ENCODE measurements around the gene PTRHD1.

The PTRHD1 gene

GRCh38 chr2:24827321-24828237, 34.4 kb upstream of the PTRHD1 start:
- TF ChIP-seq CTCF (IDR thresholded peaks at IDR 0.05; ENCODE audit: low read depth, low read length) = peak; percentile 95
- peak; percentile 72 for DNase-seq (ENCODE audit: extremely low read depth, low read depth)

DNA sequence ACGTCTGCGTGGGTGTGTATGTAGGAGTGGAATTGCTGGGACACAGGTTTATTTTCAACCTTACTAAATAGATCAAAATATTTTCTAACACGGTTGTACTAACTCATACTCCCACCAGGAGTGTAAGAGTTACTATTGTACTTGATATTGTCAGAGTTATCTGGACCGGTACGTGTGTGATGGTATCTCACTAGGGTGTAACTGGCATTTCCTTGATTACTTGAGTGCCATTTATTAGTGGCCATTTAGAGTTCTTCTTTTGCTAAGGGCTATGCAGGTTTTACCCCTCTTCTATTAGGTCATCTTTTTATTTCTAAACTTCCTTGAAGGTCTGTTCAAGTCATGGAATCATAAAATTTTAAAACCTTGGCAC, 33.6 kb upstream of the PTRHD1 start:
- no peak for DNase-seq (ENCODE audit: extremely low read depth, low read depth)
- TF ChIP-seq CTCF (IDR thresholded peaks at IDR 0.05; ENCODE audit: low read depth, low read length) = no peak

DNA sequence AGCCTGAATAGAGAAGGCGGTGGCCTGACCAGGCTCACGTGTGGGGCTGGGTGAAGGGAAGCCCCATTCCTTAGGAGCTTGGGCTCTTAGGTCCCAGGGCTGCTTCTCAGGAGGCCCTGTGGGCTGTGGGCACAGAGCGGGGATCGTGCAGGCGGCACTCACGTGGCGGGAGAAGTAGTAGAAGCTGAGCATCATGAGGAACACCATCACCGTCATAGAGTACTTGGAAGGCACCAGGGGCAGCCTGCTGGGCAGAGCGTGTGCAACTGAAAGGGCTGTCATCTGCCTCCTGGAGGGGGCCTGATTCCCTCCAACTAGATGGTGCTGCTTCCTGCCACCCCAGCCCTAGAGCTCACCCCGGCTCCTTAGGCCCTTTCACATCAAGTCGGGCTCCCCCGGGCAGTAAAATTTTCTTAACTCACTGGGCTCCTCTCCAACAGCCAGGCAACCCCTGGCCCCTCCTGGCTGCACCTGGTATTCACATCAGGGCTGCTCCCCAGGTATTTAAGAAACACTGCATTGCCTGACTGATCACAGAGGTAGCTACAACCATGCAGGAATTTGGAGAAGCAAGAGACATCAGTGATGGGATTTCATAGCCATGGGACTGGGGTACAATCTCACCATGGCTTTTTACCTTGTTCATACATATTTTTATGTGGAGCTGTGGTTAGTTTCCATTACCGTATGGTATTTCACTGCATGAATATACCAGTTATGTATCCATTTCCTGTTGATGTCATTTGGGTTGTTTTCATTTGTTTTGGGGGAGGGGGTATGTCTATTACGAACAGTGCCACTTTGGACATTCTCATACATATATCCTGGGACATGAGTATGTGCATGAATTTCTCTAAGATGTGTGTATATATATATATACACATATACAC, 32.9 kb upstream of the PTRHD1 start:
- no peak for TF ChIP-seq CTCF (IDR thresholded peaks at IDR 0.05; ENCODE audit: low read depth, low read length)
- no peak for DNase-seq (ENCODE audit: extremely low read depth, low read depth)

- no peak for DNase-seq (ENCODE audit: extremely low read depth, low read depth)
- peak; percentile 41 for TF ChIP-seq CTCF (IDR thresholded peaks at IDR 0.05; ENCODE audit: low read depth, low read length)
Measured at GRCh38 chr2:24824966-24825882, 32.0 kb upstream of the PTRHD1 start.

- DNase-seq (ENCODE audit: extremely low read depth, low read depth) = no peak
- no peak for TF ChIP-seq CTCF (IDR thresholded peaks at IDR 0.05; ENCODE audit: low read depth, low read length)
Measured at GRCh38 chr2:24824071-24824588, 30.9 kb upstream of the PTRHD1 start.

DNA sequence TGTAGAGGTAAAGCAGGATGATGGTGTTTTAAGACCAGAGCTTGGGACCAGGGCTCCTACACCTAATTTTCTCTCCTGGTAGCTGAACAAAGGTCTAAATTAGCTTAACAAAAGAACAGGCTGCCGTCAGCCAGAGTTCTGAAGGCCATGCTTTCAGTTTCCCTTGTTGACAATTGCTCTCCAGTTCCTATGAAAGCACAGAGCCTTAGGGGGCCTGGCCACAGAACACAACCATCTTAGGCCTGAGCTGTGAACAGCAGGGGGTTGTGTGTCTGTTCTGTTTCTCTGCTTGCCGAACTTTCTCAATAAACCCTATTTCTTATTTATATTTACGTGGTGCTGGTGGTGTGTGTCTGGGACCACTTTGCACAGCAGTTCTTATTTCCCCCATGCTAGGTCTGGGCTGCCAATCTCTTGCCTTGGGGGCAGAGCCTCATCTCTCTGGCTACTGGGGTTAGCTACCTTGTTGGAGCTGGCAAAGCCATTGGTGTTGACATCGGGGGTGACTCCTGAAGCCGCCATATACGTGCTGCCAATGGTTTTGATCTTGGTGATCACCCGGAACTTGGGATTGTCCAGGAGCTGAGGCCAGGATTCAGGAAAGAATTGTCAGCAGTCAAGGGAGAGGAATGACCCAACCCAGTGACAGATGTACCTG, 29.0 kb upstream of the PTRHD1 start:
- DNase-seq (ENCODE audit: extremely low read depth, low read depth) = no peak
- TF ChIP-seq CTCF (IDR thresholded peaks at IDR 0.05; ENCODE audit: low read depth, low read length) = no peak
